Measurements from ENCODE around the gene CDH23. TPM values are rescaled to one million over a fixed set of nuclear protein-coding genes. Genes with fewer than 3 reads are reported as not detected.

CDH23 gene
- total and polyA plus RNA-seq, 9 of the 15 experiments (the other 6 are each of a cell fraction or from before 2014, with no cell fraction given): 0.18 to 1.2 (median 0.47) TPM

- peak; percentile 91 for TF ChIP-seq ARID3A (IDR thresholded peaks at IDR 0.05; ENCODE audit: borderline replicate concordance, low read depth, low read length)
- no peak for TF ChIP-seq RBM34 (IDR thresholded peaks at IDR 0.05; ENCODE audit: borderline replicate concordance, insufficient read depth, low read length)
- TF ChIP-seq HCFC1 (IDR thresholded peaks at IDR 0.05; ENCODE audit: low read depth, low read length): no peak
- TF ChIP-seq PTRF (tag; IDR thresholded peaks at IDR 0.05): no peak
- TF ChIP-seq TCF15 (CRISPR knock-in tag; IDR thresholded peaks at IDR 0.05): no peak
- no peak for TF ChIP-seq ZFP1 (CRISPR knock-in tag; IDR thresholded peaks at IDR 0.05)
- TF ChIP-seq MAFF (IDR thresholded peaks at IDR 0.05; ENCODE audit: low read length): no peak
- TF ChIP-seq TCFL5 (CRISPR knock-in tag; conservative IDR thresholded peaks at IDR 0.05): no peak
- peak; percentile 77 for TF ChIP-seq EHMT2 (IDR thresholded peaks at IDR 0.05)
- no peak for TF ChIP-seq RNF219 (CRISPR knock-in tag; IDR thresholded peaks at IDR 0.05)
- no peak for TF ChIP-seq CREB5 (CRISPR knock-in tag; IDR thresholded peaks at IDR 0.05)
- peak; percentile 57 for TF ChIP-seq MXI1 (IDR thresholded peaks at IDR 0.05; ENCODE audit: low read depth, low read length)
- TF ChIP-seq TFAM (CRISPR knock-in tag; conservative IDR thresholded peaks at IDR 0.05): no peak
- TF ChIP-seq ZBED1 (IDR thresholded peaks at IDR 0.05): peak; percentile 82; the same call in 1 of the 2 replicates
- TF ChIP-seq MYC (IDR thresholded peaks at IDR 0.05; ENCODE audit: low read depth, low read length): peak; percentile 38; the same call in 1 of the 2 replicates
- TF ChIP-seq MYC (CRISPR knock-in tag; IDR thresholded peaks at IDR 0.05; ENCODE audit: borderline replicate concordance, low read depth): no peak
- no peak for TF ChIP-seq TAF7 (tag; IDR thresholded peaks at IDR 0.05)
Observed at GRCh38 chr10:71635251-71635866, 238.6 kb downstream of the CDH23 start (continued).
